Measurements from ENCODE around the gene CNTNAP2. TPM values are rescaled to one million over a fixed set of nuclear protein-coding genes. Genes with fewer than 3 reads are reported as not detected.

Gene CNTNAP2
- total and polyA plus RNA-seq, 9 of the 15 experiments (the other 6 are each of a cell fraction or from before 2014, with no cell fraction given): 0.04 to 0.62 (median 0.09) TPM; not detected in 4

DNA sequence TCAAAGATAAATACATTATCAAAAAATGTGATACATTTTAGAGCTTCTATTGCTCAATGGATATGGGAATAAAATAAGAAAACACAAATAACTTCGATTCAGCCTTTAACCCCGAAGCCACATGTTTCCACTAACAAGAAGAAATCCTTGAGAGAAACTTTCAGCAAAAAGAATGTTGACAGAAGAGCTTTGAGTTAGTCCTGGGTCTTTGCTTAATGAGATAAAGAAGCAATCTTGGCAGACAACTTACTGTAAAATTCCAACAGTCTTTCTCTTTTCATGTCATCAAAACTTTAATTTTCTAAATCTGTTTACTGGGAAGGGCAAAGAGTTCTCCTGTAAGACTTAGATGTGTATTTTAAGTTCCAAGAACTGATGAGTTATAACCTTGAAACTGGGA lies 810.2 kb downstream of the CNTNAP2 start:
- no peaks in the 10 kb centered on the region for H3K4me1 ChIP-seq (replicated peaks in 1 of 2; ENCODE audit: control insufficient read depth in 2 of 2, insufficient read depth in 2 of 2, low read length in 2 of 2)
- ATAC-seq (no peak), DNase-seq (ENCODE audit: extremely low read depth in 1 of 4, low spot score in 3 of 4) (no peak), FAIRE-seq (no peak)
- H3K9ac ChIP-seq (ENCODE audit: insufficient read depth in 1 of 2, low read depth in 2 of 2, low read length in 2 of 2): no peak overlapping the region
- H3K36me3 ChIP-seq (ENCODE audit: control insufficient read depth, insufficient read depth, low read length): no peaks in the 10 kb centered on the region
- no peaks in the 10 kb centered on the region for H3K79me2 ChIP-seq (ENCODE audit: control insufficient read depth, insufficient read depth, low read length)
- no TSS peak for BruUV-seq (replicated peaks)
- H3K27ac ChIP-seq (ENCODE audit: extremely low read depth, low read depth, low read length): no peak overlapping the region
- no peaks in the 10 kb centered on the region for H3K27me3 ChIP-seq (ENCODE audit: control insufficient read depth in 2 of 2, insufficient read depth in 2 of 2, low read length in 2 of 2)
- TF ChIP-seq TEAD4 (IDR thresholded peaks at IDR 0.05; ENCODE audit: low read length): no peak
- no peak for TF ChIP-seq TEAD4 (CRISPR knock-in tag; IDR thresholded peaks at IDR 0.05; ENCODE audit: borderline replicate concordance)
- TF ChIP-seq POLR2AphosphoS2 (IDR thresholded peaks at IDR 0.05; ENCODE audit: low read length): no peak
- no peak for TF ChIP-seq LCOR (CRISPR knock-in tag; IDR thresholded peaks at IDR 0.05)
- TF ChIP-seq HOMEZ (CRISPR knock-in tag; IDR thresholded peaks at IDR 0.05): no peak
- TF ChIP-seq ZNF717 (CRISPR knock-in tag; IDR thresholded peaks at IDR 0.05): no peak
- TF ChIP-seq RBM14 (IDR thresholded peaks at IDR 0.05; ENCODE audit: borderline replicate concordance, insufficient read depth, low read depth, low read length): no peak
- TF ChIP-seq, protein P1, sequence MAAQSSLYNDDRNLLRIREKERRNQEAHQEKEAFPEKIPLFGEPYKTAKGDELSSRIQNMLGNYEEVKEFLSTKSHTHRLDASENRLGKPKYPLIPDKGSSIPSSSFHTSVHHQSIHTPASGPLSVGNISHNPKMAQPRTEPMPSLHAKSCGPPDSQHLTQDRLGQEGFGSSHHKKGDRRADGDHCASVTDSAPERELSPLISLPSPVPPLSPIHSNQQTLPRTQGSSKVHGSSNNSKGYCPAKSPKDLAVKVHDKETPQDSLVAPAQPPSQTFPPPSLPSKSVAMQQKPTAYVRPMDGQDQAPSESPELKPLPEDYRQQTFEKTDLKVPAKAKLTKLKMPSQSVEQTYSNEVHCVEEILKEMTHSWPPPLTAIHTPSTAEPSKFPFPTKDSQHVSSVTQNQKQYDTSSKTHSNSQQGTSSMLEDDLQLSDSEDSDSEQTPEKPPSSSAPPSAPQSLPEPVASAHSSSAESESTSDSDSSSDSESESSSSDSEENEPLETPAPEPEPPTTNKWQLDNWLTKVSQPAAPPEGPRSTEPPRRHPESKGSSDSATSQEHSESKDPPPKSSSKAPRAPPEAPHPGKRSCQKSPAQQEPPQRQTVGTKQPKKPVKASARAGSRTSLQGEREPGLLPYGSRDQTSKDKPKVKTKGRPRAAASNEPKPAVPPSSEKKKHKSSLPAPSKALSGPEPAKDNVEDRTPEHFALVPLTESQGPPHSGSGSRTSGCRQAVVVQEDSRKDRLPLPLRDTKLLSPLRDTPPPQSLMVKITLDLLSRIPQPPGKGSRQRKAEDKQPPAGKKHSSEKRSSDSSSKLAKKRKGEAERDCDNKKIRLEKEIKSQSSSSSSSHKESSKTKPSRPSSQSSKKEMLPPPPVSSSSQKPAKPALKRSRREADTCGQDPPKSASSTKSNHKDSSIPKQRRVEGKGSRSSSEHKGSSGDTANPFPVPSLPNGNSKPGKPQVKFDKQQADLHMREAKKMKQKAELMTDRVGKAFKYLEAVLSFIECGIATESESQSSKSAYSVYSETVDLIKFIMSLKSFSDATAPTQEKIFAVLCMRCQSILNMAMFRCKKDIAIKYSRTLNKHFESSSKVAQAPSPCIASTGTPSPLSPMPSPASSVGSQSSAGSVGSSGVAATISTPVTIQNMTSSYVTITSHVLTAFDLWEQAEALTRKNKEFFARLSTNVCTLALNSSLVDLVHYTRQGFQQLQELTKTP (IDR thresholded peaks at IDR 0.05; ENCODE audit: low read depth in 1 of 2, partially characterized antibody in 2 of 2): no peak
- TF ChIP-seq ZNF589 (CRISPR knock-in tag; IDR thresholded peaks at IDR 0.05; ENCODE audit: low read depth): no peak
- no peak for TF ChIP-seq THRB (CRISPR knock-in tag; conservative IDR thresholded peaks at IDR 0.05)
- no peak for TF ChIP-seq NFE2 (IDR thresholded peaks at IDR 0.05; ENCODE audit: low read depth)
- no peak for TF ChIP-seq ZNF133 (CRISPR knock-in tag; IDR thresholded peaks at IDR 0.05)
- TF ChIP-seq ZNF23 (CRISPR knock-in tag; IDR thresholded peaks at IDR 0.05): no peak
- no peak for TF ChIP-seq HES1 (IDR thresholded peaks at IDR 0.05; ENCODE audit: low read depth)
- no peak for TF ChIP-seq TCF7L2 (IDR thresholded peaks at IDR 0.05; ENCODE audit: low read depth, low read length)
- no peak for TF ChIP-seq PPARD (CRISPR knock-in tag; IDR thresholded peaks at IDR 0.05)
- TF ChIP-seq NR1H2 (CRISPR knock-in tag; IDR thresholded peaks at IDR 0.05): no peak
- no peak for TF ChIP-seq ATF7 (IDR thresholded peaks at IDR 0.05)
- POLR2A ChIA-PET: no interaction called here
- in situ Hi-C loops (cut with MboI): no loop called here
- H3K4me3 ChIP-seq: no peak overlapping the region
- intact Hi-C loops (cut with micrococcal nuclease): no loop called here
- CTCF ChIA-PET (ENCODE audit: low intra/inter-chr PET ratio): no interaction called here
- WGBS (ENCODE audit: insufficient coverage, low coverage, missing lambda C conversion rate): 0% methylated on average over 2 of the region's 2 CpGs
- no peak overlapping the region for H2AFZ ChIP-seq (ENCODE audit: low read depth, low read length)
- H3K4me2 ChIP-seq (ENCODE audit: insufficient read depth, low read length): no peak overlapping the region
- no peaks in the 10 kb centered on the region for H3K9me3 ChIP-seq (replicated peaks; ENCODE audit: control insufficient read depth, insufficient read depth, low read depth, low read length)
- H4K20me1 ChIP-seq (replicated peaks; ENCODE audit: control insufficient read depth, insufficient read depth, low read length): no peaks in the 10 kb centered on the region
- H3K9me1 ChIP-seq (ENCODE audit: control insufficient read depth, insufficient read depth, low read length): no peaks in the 10 kb centered on the region
